T-helper 22 cell (primary cell): ENCODE results near the gene TMEM219.
"Not testable (repeated sequence)": the region's sequence is repeated elsewhere in the genome, so short reads cannot be mapped to it uniquely, and the experiment has no call there.

Experiments
- DNase-seq: peaks from one replicate; pipeline ENCODE4 v3.0.0-alpha.2; 2020; ENCODE audit warnings: low read depth

The TMEM219 gene

DNA sequence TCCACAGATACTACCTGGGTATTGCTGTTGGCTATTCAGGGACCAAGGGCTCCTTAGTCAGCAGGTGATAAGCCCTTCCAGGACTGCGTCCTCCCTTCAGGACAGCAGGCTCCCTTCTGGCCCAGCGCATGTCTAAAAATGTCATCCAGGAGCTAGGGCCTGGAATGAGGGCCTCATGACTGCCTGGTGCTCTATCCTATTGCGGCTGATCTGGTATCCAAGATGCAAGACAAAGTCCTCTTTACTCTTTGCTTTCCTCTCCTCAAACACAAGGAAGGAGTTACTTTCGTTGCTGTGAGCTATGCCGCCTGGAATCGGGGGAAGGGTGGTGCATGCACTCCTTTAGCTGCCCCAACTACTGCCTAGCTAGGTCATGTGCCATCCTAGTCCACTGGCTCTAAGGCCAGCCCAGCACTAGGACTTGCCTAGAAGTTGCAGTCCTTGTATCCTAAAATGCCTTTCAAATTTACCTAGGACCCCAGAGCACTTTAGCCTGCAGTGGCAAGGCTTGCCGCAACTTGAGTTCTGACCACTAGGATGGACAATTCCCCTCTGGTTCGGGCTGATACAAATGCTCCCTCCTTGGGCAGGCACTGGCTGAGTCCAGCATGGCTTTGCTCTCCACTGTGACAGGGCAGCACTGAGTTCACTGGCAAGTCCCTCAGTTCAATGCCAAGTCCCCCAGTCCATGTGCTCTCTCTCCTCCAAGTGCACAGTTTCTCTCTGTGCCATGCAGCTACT, 10.1 kb upstream of the TMEM219 start:
- no peak for DNase-seq

DNA sequence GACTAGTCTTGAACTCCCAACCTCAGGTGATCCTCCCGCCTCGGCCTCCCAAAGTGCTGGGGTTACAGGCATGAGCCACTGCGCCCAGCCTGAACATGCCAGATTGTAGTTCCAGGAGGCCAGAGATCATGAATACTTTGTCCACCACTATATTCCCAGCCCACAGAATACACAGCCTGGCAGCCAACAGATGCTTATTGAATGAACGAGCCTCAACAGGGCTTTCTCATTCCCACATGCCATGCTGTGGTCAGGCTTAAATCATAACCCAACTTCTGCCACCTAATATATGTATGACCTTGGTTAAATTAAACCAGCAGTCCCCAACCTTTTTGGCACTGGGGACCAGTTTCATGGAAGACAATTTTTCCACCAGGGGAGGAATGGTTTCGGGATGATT, 3.1 kb upstream of the TMEM219 start:
- no peak for DNase-seq

DNA sequence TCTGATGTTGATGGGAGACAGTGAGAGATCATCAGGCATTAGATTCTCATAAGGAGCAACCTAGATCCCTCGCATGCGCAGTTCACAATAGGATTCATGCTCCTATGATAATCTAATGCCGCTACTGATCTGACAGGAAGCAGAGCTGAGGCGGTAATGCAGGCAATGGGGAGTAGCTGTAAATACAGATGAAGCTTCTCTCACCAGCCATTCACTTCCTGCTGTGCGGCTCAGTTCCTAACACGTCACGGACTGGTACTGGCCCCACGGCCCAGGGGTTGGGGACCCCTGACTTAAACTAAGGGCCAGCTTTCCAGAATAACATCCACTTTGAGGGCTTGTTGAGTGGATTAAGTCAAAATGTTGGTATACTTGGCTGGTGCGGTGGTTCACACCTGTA, 2.6 kb upstream of the TMEM219 start:
- no peak for DNase-seq

DNA sequence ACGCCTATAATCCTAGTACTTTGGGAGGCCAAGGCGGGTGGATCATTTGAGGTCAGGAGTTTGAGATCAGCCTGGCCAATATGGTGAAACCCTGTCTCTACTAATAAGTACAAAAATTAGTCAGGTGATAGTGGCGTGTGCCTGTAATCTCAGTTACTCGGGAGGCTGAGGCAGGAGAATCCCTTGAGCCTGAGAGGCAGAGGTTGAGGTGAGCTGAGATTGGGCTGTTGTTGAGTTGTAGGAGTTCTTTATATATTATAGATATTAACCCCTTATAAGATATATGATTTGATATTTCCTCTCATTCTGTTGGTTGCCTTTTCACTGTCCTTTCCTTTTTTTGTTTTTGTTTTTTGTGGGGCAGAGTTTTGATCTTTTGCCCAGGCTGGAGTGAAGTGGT, 2.1 kb upstream of the TMEM219 start:
- DNase-seq, result not testable (repeated sequence)

DNA sequence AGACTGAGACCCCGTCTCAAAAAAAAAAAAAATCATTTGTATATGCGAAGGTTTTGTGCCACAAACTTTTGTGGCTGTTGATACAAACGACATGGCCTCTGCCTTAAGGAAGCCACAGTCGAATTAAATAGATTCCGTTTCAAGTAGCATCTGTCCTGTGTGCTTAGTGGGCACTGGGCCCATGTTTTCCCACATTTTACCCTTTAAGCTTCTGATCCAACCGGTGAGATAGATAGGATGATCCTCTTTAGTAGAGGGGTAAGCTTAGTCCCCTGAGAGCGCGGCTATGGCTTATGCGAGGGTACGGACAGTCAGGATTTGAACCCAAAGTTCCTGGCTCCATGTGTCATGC, 776 bp upstream of the TMEM219 start:
- no peak for DNase-seq

DNA sequence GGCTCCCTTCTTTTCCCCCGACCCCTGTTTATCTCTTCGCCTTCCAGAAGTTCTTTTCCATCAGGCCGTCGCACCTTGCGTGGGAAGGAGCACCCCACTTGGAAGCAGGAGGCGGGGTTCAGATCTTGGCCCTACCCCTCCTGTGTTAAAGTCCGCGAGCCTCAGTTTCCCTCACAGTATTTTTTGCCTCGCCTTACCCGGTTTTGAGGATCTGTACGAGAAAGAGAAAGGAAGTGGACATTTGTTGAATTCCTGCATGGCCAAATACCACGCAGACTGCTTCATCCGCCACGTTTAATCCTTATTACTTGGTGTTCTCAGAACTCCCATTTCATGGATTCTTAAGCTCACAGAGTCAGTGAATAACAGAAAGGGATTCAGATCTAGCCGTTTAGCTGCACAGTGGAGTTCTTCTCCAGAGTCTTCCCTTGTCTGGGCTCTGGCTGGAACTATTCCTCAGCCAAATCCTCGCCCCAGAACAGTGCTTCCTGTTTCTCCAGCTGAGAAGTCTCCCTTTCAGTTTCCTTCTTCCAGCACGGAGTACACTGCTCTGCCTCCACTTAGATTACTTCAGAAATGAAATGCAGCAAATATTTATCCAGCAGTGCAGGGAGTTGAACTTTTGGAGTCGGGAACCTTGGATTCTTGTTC, 590 bp downstream of the TMEM219 start:
- DNase-seq, result no peak

DNA sequence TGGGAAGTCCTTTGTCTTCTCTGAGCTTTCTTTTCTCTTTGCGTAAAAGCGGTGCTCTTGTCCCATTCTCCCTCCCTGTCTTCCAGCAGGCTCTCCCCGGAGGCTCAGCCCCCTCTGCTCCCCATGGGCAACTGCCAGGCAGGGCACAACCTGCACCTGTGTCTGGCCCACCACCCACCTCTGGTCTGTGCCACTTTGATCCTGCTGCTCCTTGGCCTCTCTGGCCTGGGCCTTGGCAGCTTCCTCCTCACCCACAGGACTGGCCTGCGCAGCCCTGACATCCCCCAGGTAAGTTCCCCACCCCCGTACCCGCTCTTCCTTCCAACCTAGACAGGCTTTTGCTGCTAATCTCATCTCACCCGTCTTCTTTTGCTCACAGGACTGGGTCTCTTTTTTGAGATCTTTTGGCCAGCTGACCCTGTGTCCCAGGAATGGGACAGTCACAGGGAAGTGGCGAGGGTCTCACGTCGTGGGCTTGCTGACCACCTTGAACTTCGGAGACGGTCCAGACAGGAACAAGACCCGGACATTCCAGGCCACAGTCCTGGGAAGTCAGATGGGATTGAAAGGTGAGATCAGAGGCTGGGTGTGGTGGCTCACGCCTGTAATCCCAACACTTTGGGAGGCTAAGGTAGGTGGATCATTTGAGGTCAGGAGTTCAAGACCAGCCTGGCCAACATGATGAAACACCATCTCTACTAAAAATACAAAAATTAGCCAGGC, 1.3 kb downstream of the TMEM219 start:
- DNase-seq, result no peak

DNA sequence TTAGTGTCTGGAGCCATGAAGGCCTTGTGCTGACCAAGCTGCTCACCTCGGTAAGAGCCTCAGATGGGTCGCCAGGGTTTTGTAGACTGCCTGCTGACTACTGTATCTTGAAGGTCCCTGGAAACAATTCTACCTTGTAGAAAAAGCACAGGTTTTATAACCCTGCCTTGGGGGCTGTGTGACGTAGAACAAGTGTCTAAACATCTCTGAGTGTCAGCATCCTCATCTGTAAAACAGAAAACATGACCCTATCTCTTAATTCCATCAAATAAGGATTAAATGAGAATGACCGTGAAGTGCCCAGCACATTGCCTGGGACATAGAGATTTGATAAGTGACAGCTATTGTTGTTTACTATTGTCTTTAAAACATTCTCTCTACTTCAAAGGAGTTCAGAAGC, 6.3 kb downstream of the TMEM219 start:
- DNase-seq, result no peak

DNA sequence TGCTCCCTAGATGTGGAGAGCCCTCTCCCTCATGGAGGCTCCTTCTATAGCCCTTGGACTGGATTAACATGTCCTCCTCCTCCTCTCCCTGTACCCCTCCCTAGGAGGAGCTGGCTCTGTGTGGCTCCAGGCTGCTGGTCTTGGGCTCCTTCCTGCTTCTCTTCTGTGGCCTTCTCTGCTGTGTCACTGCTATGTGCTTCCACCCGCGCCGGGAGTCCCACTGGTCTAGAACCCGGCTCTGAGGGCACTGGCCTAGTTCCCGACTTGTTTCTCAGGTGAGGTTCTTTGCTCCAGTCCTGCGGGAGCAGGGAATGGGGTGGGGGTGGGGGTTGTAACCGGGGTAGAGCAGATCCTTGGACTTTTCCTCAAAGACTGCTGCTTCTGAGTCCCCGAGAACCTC, 9.4 kb downstream of the TMEM219 start:
- DNase-seq, result no peak

DNA sequence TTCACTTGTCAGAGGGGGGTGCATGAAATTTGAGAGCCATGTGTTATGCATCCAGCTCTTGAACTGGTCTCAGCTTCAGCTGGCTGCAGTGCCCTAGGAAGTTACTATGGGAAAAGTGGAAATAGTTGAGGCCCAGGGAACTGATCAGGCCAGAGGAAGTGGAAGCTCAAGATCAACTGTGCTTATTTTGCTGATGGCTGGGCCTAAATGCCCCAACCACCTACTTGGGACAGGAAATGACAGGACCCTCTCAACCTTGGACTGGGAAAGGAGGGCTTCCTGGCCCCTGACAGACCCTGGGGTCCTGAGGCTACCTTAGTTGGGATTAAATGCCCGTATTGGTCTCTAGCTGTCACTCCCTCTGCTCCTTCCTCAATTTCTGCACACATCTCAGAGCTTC, 10.6 kb downstream of the TMEM219 start:
- DNase-seq, result no peak

DNA sequence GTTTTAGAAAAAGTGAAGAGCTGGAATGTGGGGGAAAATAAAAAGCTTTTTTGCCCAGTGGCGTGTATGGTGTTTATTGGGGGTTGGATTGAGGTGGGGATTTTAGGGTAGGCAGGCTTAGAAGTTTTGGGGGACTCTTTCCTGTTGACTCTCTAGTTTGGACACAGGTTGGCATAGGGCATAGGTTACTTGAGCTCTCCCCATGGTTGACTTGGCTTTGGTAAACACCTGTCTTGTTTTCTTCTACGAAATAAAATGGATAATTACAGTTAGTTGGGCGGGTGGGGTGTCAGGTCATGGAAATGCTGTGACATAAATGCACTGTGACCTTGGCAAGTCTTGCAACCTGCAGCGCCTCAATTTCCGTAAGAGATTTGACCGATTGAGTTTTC, 11.1 kb downstream of the TMEM219 start:
- DNase-seq, result no peak

DNA sequence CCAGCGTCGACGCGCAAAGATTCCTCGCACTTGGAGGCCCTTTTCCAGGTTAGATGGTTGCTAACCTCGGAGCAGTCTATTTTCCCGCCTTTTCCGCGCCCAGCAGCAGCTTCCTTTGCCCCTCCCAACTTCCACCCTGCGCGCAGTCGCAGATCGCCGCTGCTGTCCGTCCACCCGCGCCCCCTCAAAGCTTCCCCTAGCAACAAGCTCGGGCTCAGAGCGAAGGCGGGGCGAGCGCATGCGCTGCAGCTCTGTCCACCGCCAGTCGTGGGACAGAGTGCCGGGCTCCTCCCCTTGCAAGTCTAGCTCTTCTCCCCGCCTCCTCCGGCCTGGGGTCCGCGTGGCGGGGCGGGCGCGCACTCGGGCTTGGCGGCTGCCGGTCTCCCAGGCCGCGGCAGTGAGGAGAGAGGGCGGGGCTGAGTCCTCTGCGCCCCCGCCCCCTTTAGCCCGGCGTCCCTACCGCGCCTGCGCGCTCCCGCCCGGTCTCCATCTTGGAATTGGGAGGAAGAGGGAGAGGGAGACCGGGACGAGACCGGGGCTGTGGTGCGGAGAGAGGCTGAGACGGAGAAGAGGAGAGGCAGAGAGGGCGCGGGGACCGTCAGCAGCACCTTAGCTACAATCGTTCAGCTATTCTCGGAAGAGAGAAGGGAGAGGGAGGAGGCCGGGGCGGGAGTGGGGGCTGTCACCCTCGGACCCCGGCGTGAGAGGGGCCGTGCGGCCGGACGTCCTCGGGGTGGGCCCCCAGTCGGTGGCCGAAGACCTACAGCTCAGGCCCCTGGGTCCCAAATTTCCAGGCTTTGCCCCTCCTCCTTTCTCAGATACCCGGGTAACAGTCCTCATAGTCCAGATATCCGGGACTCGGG, 11.7 kb downstream of the TMEM219 start, which contains the start of gene TAOK2:
Gene TAOK2 (plus strand): TSS at position 485 of the 863 bp plus-strand sequence. CDS start 3,905 bp downstream, outside the sequence.
- peak; percentile 92 for DNase-seq

DNA sequence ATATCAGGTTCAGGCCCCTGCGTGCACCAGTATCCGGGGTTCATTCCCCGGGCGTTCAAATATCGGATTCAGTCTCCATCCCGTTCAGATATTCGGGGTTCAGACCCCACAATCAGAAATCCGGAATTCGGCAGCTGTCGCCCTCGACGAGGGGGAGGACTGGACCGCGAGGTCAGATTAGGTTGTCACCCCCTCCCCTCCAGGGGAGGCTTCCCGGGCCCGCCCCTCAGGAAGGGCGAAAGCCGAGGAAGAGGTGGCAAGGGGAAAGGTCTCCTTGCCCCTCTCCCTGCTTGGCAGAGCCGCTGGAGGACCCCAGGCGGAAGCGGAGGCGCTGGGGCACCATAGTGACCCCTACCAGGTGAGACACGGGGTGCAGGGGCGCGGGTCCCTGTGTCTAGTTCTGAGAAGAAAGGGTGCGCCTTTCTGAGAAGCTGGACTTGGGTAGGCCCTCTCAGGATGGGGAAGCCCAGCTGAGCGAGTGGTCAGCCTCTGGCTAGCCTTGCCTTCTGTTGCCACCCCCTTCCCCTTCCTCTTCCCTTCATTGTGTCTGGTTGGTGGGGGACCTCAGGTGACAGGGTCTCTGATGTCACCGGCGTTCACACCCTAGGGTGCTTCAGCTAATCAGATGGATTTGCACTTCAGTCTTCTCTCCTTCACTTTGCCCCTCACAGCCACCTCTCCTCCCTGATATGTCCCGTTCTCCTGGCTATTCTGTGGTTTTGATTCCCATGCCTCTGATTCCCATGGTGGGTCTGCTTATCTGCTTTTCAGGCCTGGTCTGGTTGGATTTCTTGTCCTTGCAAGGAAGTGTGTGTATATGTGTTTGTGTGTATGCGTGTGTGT, 12.6 kb downstream of the TMEM219 start:
- no peak for DNase-seq

DNA sequence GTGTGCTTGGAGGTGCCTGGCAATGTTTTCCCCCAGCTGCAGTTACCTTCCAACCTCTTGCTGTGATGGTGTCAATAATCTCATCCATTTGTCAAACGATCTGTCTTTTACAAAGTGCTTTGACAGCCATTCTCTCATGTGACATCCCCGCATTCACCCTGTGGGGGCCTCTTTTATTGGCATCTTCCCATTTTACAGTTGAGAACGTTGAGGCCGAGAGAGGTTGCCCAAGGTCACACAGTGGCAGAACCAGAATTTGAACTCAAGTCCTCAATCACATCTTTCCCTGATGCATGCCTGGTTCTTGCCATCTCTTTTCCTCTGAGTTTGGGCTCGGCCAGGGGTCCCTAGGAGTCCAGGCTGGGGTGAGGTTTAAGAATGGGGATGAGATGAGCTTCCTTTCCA, 13.3 kb downstream of the TMEM219 start:
- DNase-seq, result no peak

DNA sequence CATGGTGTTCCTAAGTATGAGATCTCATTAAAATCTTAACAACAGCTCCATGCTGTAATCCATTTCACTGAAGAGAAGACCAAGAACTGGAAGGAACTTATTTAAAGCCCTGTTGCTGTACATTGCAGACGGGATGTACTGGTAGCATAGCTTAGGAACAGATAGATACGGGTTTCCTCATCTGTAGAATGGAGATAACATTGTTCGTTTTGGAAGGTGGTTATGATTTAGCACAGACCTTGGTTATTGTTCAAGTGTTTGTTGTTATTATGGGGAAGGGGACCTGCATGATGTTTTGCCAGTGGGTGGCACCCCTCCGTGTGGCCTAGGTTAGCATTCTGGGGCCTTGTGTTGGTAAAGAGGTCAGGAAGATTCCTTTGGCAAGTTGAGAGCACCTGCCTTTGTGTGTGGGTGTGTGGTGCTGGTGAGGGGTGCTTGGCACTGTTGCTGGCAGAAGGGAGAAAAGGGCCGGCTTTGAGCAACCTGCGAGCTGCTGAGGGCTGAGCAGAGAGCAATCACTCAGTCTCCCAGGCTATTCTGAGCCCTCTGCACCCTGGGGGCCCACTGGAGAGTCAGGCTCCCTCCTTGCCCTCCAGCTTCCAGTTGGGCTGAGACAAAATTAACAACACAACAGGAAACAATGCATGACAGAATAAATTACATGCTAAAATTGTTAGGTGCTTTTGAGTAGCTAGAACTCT, 14.1 kb downstream of the TMEM219 start:
- no peak for DNase-seq

DNA sequence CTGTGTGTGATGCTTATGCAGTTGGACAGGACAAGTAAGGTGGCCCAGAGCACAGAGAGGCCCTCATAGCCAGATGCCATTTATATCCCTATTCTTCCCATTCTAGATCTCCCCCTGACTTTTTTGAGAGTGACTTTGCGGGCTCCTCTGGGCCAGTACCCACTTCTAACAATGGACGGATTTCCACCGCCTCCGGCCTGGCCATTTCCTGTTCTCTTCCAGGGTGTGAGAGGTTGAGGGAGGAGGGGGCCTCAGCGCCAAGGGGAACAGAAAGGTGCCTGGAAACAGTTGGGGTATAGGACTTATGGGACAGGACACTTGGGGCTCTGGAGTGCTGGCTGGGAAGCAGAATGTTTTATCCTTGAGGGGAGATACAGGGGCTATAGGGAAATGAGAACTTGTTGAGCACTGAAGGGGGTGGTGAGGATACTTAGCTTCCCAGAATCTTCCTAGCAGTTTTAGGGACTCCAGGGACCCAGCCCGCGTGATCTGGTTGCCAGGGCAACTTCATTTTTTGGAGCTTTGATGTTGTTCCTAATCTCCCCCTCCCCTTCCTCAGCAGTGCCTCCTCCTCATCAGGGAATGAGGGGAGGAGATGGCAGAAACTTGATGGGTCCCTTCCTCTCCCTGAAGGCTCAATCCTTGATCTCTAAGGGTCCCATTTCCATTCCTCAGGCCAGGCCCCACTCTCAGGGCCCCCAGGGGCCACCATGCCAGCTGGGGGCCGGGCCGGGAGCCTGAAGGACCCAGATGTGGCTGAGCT, 15.4 kb downstream of the TMEM219 start:
- DNase-seq, result no peak

DNA sequence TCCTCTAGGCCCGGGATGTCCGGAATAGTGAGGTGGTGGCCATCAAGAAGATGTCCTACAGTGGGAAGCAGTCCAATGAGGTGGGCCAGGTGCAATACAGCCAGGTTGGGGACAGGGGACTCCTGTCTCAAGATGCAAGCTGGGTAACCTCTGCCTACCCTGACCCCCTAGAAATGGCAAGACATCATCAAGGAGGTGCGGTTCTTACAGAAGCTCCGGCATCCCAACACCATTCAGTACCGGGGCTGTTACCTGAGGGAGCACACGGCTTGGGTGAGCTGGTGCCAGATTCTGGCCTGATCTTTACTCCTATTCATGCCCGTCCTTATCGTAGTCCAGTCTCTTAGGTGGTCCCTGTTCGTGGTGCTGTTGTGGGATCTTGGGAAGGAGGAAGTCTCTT, 16.2 kb downstream of the TMEM219 start:
- DNase-seq, result no peak

DNA sequence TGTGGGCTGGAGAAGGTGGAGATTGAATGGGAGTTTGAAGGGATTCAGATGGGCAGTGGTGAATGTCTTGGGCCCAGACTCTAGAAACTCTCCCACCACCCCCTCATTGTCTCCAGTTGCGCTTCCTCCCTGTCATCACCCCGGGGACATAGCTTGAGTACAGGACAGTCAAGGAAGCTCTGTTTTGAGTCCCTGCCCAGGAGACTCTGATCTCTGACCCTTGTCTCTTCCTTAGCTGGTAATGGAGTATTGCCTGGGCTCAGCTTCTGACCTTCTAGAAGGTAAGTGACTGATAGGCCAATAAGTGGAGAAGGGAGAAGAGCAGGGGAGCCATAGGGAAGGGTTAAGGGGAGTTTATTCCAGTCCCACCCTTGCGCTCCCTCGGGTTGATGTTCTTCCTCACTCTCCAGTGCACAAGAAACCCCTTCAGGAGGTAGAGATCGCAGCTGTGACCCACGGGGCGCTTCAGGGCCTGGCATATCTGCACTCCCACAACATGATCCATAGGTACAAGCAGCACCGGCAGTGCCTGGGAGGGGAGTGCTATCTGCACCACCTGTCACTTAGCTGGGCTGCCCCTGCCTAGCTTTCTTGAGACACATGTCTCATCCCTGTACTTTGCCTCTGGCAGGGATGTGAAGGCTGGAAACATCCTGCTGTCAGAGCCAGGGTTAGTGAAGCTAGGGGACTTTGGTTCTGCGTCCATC, 16.8 kb downstream of the TMEM219 start:
- no peak for DNase-seq
